Left renal pelvis (tissue), 4 donors: Measurements from ENCODE around the gene TMEM176A. TPM values are rescaled to one million over a fixed set of nuclear protein-coding genes. Genes with fewer than 3 reads are reported as not detected.
"Not testable (repeated sequence)": the region's sequence is repeated elsewhere in the genome, so short reads cannot be mapped to it uniquely, and the experiment has no call there.

ENCODE experiments used
- DNase-seq, 4 donors: peaks; one replicate each; pipeline ENCODE4 v3.0.0-alpha.2; 2013; ENCODE audit warnings: low read depth in 4 of 4, low spot score in 3 of 4
- polyA plus RNA-seq, 4 donors: library from polyadenylated mRNA; unstranded; fragments of 120-200 nt; gene quantifications; one replicate each; pipeline ENCODE4 v1.2.1, GENCODE V29; 2013; ENCODE audit not compliant: insufficient read length in 4 of 4

Gene TMEM176A
- polyA plus RNA-seq, 4 donors, result 19.7 to 131 (median 77.5) TPM

DNA sequence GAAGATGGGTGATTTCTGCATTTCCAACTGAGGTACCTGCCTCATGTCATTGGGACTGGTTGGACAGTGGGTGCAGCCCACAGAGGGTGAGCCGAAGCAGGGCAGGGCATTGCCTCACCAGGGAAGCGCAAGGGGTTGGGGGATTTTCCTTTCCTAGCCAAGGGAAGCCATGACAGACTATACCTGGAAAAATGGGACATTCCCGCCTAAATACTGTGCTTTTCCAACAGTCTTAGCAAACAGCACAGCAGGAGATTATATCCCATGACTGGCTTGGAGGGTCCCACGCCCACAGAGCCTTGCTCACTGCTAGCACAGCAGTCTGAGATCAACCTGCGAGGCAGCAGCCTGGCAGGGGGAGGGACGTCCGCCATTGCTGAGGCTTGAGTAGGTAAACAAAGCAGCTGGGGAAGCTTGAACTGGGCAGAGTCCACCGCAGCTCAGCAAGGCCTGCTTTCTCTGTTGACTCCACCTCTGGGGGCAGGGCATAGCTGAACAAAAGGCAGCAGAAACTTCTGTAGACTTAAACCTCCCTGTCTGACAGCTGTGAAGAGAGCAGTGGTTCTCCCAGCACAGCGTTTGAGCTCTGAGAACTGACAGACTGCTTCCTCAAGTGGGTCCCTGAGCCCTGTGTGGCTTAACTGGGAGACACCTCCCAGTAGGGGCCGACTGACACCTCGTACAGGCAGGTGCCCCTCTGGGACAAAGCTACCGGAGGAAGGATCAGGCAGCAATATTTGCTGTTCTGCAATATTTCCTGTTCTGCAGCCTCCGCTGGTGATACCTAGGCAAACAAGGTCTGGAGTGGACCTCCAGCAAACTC, 7.3 kb downstream of the TMEM176A start:
- DNase-seq, result not testable (repeated sequence)

DNA sequence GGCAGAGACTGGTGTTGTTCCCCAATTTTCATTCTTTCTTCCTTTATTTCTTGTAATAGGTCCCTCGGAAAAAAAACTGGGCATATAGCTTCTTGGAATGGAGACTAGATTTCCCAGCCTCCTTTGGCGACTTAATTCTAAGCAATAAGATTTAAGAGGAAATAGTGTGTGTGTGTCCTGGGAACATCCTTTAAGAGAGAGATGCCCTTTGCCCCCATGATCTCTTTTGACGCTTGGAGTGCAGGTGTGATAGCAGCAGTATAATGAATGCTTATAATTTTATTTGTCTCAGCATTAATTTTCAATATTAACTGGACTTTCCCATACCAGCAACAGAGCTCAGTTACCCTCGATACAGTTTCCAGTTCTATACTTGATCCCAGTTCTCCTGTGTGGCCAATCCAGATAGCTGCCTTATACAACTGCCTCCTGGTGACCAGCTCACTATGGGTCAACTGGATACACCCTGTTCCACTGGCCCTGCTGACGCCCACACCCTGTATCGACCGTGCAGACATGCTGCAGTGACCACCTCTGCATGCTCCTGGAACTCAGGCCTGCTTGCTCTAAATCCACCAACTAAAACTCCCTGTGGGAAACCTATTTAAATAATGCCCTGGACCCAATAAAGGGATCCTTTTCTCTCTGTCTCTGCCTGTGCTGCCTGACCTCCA, 13.9 kb downstream of the TMEM176A start:
- no peak for DNase-seq

DNA sequence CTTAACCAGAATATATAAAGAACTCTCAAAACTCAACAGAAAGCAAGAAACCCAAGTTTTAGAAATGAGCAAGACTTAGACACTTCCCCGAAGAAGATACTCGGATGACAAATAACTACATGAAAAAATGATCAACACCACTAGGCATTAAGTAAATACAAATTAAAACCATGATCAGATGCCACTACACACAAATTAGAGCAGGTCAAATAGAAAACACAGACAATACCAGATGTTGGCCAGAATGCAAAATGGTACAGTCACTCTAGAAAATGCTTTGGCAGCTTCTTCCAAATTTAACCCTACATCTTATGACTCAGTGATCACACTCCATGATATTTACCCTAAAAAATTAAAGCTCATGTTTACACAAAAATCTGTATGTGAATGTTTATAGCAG, 18.4 kb downstream of the TMEM176A start:
- DNase-seq, result no peak

DNA sequence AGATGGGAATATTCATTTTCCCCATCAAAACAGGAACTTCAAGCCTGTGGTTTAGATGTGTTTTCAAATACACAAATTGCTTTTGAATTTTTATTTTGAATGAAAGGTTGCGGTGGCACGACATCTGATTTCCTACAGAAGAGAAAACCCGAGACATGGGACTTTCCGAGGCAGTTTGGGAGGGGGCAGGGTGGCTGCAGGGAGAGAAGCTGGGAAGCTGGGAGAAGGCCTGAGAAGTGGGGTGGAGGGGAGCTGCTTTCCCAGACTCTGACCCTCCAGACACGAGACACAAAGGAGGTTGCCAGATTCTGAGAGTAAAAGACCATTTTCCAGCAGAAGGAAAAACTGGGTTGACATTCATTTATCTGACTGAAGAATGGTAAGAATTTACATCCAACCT, 19.6 kb downstream of the TMEM176A start:
- DNase-seq, result no peak

DNA sequence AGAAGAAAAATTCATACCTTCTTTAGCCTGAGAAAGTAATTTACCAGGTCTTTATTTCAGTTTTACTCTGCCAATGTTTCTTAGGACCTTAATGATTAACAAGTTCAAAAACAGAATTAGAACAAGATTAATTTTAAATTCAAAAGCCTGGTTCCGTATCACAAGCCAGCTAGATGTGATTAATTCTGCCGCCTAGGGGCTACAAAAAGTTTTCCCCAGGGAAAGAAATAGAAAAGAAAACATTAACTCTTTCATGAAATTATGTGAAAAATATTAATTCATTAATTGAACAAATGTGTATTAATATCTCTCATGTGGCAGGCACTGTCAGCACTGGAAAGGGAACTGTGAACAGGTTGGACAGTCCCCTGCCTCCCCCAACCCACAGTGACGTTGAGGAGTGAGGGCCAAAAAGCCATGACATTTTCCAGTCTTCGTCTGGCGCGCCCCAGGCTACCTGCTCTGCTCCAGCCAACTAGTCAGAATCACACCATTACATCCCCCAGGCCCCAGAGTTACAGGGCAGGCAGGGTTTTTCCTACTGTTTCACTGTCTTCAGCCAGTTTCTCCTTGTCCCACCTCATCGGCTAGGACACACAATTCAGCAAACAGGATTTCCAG, 20.1 kb downstream of the TMEM176A start:
- no peak for DNase-seq

DNA sequence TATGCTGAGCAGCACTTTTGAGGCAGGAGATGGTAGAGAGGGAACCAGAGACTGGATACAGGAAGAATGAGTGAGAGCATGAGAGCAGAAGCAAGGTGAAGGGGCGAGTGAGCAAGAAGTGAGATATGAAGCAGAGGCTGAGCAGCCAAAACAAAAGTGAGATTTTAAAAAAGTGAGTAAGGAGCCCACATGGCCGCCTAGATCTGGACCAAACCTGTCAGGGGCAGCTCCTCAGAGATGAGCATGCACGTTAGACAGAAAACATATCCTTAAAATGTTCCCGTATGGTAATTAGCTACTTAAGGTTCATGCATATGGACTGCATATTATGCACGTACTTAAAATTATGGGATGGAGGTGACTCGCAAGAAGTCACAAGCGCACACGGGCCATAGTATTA, 22.5 kb downstream of the TMEM176A start:
- no peak for DNase-seq

DNA sequence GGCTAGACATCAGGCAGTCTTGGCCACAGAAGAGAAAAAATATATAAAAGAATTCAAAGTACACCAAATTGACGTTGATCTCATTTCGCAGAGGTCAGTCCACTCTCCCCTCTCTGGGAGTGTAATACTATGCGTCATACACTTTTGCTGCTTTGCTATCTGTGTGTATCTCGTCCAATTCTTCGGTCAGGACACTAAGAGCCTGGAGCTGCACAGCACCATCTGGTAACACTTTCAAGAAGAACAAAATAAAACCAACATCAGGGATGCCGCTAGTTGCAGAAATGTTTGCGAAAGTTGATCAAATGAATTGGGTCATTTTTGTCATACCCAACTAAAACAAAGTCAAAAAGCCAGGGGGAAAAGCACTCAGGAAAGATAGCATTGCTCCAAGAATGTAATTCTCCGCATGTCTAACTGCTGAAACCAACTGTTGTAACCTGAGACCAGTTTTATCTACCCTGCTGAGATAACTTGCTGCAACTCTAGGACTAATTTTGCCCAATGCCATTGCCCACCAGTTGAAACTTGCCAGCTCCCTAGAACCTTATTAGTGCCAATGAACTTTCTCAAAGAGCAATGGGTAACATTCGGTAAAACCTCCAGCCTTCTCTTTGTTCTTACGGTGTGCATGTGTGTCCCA, 23.0 kb downstream of the TMEM176A start:
- DNase-seq, result no peak

DNA sequence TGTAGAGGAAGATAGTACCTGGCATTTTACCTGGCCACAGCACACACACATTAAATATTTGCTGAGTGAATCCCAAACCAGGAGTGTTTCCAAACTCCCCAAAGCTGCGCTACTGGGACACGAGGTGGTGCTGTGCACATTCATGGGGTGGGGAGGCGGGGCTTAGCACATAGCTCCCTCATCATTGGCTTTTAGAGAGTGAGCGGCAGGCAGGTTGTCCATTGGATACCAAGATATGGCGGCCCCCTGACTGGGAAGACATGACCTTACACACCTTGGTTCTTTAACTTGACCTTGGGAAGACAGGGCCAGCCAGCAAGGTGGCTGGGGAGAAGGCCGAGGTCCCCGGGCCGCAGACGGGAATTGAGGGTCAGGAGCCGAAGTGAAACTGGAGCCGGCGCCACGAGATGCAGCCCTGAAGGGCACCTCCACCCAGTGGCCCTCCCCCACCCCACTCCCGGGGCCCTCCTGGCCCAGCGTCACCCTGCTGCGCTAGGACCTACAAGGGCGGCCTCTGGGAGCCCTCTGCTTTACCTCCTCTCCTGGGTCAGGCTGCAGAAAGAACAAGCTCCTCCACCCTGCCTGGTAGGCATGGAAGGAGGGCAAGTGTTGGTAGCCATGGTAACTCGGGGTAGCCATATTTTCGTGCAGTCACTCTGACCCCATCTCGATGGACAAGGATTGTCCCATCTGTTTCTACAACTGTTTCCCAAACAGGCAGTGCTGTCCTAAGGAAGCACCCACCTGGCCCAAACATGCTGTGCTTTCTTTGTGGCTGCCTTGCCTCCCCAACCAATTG, 24.0 kb downstream of the TMEM176A start:
- DNase-seq, result no peak

DNA sequence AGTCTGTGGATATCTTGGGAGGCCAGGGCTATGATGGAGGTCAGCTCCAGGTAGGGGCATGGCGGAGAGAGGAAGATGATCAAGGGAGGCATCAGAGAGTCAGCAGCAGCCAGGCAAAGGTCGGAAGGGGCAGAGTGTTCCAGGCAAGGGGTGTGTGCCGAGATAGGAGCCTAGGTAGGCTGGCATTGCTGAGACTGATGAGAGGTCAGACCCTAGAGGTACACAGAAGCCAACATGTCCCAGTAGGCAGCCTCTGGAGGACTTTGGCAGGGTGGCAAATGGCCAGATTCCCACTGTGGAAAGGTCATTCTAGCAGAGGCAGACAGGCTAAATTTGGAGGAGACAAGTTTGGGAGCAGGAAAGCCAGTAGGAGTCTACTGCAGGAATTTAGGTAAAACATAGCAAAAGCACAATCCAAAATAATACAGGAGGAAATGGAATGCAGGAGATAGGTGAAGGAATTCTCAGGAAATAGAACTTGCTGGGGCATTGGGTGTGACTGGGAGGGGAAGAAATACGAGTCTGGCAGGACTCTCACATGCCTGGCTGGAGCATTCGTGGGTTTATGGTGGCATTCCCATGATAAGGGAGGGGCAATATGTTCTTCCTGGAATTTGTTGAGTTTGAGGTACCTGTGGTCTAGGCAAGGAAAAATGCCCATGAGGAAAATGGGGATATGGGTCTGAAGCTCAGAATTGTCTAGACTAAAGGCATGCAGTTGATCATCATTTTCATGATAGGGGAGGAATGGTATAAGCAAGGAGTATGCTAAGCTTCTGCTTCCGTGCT, 25.7 kb downstream of the TMEM176A start:
- DNase-seq, result no peak

DNA sequence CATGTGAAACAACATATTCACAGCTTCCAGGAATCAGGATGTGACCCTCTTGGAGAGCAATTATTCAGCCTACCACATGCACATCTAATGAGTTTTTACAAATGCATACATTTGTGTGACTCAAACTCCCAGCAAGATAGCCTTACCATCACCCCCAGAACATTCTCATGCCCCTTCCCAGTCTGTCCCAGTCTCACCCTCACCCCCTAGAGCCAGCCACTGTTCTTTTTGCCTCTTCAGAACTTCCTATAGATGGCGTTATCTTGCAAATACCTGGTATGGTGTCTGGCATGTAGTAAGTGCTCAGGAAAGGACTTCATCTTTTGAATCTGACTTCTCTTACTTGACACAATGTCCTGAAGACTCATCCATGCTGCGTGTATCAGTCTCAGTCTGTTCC, 27.8 kb downstream of the TMEM176A start:
- no peak for DNase-seq

DNA sequence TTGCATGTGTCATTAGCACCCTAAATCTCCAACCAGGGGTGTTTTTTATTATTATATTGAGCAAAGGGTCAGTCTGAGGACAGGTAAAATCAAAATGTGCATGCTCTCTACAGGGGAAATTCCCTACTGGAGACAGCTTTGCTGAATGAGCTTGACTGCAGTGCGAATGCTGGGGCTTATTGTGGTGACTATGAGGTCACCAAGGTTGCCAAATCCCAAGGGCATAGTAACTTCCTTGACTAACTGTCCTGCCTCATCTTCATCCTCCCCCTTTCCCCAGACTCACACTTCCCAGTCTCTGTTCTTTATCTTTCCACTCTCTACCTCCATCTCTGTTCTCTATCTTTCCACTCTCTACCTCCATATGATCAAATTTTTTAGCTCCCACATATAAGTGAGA, 28.9 kb downstream of the TMEM176A start:
- DNase-seq, result no peak

DNA sequence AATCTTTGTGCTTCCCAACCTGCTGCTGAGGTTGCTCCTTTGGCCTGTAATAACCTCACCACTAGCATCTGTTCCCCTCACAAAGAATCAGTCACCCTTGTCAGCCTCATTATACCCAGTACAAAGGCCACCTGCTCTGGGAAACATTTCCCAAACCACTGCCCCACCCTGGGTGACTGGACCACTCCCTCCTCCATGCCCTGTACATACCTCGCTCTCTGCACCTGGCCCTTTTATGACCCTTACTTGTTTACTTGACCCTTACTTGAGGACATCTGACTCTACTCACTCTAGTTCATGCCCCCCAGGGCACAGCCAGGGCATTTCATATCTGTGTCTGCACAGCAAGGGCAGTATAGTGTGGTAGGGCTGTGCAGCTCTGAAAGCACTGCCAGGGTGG, 30.4 kb downstream of the TMEM176A start:
- no peak for DNase-seq

DNA sequence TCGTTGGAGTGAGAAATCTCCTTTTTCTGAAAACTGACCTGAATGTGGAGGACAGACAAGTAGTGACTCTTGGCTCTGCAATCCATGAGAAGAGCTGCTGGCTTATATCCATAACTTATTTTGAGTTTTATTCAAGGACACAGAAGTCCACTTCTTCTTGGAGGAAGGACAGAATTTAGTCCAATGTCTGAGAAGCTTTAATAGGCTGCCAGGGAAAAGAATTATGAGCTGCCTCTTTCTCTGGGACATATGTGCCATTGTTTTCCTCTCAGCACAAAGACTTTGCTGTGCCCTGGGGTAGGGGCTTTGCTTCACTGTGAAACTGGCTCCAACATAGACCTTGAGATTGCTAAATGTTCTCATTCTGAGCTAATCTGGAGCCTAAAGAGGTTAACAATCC, 31.3 kb downstream of the TMEM176A start:
- no peak for DNase-seq

DNA sequence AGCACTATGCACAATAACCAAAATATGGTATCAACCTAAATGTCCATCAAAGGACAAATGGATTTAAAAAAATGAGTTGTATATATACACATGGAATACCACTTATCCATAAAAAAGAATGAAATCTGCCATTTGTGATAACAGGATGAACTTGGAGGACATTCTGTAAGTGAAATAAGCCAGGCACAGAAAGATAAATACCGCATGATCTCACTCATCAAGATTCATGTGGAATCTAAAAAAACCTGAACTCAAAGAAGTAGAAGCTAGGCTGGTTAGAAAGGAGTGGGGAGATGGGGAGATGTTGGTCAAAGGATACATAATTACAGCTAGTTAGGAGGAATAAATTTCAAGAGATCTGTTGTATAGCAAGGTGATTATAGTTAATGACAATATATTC, 34.5 kb downstream of the TMEM176A start:
- DNase-seq, result no peak

DNA sequence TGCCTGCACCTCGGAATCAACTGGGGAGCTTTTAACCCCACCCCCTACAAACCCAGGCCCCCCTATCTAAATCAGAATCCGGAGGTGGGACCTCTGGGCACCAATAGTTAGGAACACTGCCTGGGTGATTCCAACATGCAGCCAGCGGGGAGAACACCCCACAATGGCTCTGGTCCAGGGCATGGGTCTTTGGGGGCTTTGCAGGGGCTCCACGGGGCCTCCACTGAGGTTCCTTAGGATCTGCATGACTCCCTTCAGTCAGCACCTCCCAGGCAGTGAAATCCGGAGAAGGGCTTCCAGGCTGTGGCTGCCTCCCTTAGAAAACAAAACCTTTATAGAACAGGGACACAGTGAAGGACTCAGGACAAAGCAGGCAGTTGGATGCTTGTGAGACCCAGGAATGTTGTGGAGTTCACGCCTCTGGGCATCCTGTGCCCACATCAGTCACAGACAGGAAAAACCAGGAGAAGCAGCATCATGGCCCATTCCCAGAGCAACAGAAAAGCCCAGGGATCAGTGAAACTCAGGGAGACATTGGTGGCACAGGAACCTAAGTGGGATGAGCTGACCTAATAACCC, 35.2 kb downstream of the TMEM176A start:
- no peak for DNase-seq

DNA sequence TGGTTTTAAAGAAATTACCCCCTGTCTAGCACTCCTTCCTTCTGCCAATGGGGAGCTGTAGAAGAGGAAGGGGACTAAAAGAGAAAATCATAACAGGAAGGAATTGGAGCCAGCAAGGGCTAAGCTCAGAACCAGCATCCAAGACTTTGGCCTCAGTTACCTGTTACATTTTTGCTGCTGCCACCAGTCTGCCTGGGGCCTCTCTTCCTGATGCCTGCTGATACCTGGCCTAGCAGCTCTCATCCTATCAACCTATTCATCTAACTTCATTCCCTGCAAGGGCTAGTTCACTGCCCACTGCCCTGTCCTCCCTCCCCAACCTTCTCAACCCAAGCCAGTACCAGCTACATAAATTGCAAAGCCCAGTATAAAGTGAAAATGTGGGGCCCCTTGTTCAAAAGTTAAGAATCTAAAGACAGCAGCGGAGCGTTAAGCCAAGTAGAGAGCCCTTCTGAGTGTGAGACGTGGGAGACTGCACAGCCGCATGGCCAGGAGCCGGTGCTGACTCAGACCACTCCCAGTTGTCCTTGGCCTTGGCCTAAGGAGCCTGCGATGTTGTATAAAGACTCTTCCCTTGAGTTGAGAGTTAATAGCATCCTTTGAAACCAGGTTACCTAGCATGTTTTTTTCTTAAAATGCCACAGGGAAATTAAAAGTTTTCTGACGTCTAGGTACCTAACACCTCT, 38.5 kb downstream of the TMEM176A start:
- DNase-seq, result no peak

DNA sequence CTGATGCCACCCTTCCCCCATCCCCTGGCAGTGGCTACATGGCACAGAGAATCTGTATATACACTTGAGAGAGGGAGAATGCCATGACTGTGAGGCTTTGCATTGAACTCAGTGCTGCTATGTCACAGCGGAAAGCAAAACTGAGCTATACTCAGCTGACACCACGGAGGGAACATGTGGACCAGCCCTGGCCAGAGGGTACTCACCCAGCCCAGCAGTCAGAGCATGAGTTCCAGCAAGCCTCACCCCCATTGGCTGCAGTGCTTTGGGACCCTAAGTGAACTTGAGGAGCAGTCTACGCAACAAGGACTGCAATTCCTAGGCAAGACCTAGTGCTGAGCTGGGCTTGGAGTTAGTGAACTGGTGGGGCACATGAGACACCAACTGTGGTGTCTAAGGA, 41.4 kb downstream of the TMEM176A start:
- DNase-seq, result no peak

DNA sequence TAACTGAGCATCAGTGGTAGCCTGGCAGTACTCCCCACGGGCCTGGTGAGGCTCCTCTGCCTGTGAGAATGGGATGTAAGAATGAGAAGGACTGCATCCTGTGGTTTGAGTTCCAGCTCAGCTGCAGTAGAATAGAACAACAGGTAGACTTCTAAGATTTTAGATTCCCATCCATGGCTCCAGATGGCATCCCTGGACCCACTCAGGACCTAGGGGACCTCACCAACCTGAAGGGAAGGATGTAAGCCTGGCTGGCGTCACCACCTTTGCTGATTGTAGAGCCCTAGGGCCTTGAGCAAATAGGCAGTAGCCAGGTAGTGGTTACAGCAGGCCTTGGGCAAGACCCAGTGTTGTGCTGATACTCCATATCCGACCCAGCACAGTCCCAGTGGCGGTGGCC, 42.1 kb downstream of the TMEM176A start:
- no peak for DNase-seq

DNA sequence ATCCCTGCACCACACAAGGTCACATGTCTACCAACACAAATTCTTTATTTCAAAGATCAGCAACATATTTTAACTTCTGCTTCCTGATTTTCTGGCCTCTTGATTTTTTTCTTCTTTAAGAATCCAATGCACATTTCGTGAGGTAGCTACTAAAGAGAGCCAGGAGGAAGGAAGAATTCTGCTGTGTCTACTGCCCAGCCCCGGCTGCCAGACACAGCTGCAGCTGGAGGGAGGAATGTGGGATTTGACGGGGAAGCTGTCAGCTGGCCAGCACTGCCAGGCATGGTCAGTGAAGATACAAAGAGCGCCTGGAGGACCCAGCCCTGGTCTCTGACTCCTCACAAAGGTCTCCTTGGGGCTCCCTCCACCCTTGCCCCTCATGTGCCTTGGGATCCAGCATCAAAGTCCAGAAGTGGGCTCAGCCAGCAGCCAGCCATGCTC, 44.9 kb downstream of the TMEM176A start:
- DNase-seq, result no peak
